HG03135 (cell line): ENCODE results near the gene GRIK3.

Source experiments
- ATAC-seq: cut with Tn5 transposase; IDR thresholded peaks from one replicate; pipeline ENCODE4 v1.9.1; 2021; ENCODE audit warnings: mild to moderate bottlenecking, moderate library complexity; ENCODE audit not compliant: unreplicated experiment

The GRIK3 gene

DNA sequence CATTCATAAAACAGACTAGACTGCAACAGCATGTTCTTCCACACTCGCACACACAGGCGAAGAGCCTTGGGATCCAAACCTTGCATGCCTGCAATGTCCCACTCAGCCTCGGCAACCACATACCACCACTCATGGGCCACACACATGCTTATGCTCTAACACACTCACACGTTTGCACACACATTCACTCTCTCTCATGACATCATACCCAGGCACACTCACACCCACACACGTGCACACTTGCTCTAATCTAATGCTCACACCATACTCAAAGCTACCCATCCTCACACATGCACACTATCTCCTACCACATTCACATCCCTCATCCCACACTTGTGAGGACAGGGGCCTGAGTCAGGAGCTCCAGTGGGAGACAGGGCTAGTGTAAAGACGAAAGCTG, 50.3 kb downstream of the GRIK3 start:
- no peak for ATAC-seq

GRCh38 chr1:36982709-36983108, 51.6 kb downstream of the GRIK3 start:
- ATAC-seq: no peak

GRCh38 chr1:36981771-36982622, 52.3 kb downstream of the GRIK3 start:
- ATAC-seq: no peak

DNA sequence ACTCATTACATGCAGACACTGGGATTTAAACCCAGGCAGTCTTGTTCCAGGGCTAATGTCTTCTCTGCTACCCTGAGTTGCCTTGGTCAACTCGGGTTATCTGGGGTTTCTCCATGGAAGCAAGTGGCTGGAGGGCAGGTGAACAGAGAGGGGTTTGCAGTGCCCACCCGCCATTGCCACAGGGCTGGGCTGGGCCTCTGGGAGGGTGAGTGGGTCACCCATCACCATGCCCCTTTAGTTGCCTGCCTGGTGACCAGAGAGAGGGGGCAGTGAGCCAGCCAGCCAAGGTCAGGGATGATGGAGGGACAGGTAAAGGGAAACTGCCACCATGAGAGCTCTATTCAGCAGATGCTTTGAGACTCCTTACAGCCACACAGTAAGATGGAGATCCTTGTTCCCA, 53.2 kb downstream of the GRIK3 start:
- no peak for ATAC-seq

DNA sequence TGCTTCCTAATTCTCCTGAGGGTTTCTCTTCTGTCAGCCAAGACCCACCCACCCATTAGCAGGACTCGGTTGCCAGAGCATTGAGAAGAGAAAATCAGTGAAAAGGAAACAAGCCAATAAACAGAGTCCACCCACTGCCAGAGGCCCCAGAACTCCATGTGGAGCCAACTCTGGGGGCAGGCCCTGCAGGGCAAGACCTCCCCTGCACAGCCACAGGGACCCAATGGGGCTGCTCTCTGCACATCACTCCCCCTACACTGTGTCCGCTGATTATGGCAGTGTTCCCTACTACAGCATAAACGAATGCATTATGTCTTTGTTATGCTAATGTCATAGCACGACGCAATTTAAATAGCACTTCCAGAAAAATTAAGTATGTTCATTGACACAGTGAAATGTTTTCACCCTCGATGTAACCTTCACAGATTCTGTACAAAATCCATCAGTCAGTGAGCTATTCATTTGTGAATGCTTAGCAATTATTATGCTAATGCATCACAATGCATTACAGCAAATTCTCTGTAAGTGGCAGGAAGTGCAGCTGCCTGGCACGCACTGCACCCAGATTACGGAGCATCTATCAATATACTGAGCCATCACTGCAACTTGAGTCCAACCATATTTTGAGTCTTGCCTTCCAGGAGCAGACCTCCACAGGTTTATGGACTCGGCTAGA, 56.4 kb downstream of the GRIK3 start:
- no peak for ATAC-seq

- no peak for ATAC-seq
Measured at GRCh38 chr1:36975642-36976041, 58.7 kb downstream of the GRIK3 start.

GRCh38 chr1:36973056-36973455, 61.3 kb downstream of the GRIK3 start:
- no peak for ATAC-seq

GRCh38 chr1:36971852-36972618, 62.3 kb downstream of the GRIK3 start:
- no peak for ATAC-seq

GRCh38 chr1:36968730-36969129, 65.6 kb downstream of the GRIK3 start:
- no peak for ATAC-seq

GRCh38 chr1:36966242-36966641, 68.1 kb downstream of the GRIK3 start:
- no peak for ATAC-seq

- ATAC-seq: no peak
Measured at GRCh38 chr1:36965275-36966159, 68.8 kb downstream of the GRIK3 start.

GRCh38 chr1:36964830-36965229, 69.5 kb downstream of the GRIK3 start:
- ATAC-seq: no peak

DNA sequence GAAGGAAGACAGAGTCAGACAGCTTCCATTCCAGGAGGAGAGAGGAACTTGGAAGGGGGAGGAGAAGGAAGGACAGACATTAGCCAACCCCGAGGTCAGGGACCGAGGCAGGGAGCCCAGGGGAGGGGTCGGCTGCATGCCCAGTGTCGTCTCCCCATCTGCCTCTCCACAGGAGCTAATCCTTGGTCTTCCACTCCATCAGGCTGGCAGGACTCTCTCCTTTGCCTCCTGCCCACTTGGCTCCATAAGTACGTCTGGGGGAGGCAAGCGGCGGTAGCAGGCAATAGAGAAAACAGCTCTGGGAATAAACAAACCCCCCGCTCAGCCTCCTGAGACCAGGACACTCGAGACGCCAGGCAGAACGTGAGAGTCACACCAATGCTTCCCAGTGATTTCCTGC, 71.3 kb downstream of the GRIK3 start:
- ATAC-seq: no peak

DNA sequence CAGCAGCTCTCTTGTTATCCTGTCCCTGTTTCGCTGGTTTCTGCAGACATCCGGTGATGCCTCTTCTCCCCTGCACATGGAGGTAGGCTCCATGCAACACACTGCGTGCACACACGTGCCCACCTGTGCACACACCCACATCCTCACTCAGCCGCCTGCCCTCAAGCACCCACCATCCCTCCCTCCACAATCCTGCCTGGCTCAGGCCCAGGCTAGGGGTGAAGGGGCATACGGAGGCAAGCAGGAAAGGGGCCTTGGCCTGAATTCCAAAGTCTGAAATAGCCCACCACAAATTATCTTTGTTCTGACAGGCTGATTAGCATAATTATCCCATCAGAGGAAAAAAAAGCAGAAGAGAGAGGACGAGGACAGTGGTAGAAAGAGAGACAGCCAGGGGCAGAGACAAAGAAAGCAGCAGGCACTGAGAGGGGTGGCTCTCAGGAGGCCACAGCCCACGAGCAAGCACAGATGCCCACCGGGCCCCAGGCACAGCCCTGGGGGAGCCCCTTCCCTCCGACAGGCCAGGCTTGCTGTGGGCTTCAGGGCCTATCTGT, 73.2 kb downstream of the GRIK3 start:
- no peak for ATAC-seq

DNA sequence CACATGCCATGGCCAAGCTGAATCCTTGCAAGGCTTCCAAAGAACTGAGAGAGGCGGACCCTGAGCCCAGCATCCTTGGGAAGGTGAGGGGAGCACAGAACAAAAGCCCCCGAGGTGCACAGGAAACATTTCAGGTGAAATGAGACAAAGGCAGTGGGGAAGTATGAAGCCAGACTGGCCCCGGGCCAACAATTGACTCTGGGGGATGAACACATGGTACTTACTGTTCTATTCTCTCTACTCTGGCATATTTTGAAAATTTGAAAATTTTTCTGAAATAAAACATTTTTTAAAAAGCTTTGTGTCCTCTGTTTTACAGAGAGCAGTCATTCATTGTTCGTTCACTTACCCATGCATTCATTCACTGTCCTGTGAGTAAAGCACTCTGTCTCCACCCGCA, 77.7 kb downstream of the GRIK3 start:
- ATAC-seq: no peak

- no peak for ATAC-seq
Measured at GRCh38 chr1:36955016-36955415, 79.3 kb downstream of the GRIK3 start.

DNA sequence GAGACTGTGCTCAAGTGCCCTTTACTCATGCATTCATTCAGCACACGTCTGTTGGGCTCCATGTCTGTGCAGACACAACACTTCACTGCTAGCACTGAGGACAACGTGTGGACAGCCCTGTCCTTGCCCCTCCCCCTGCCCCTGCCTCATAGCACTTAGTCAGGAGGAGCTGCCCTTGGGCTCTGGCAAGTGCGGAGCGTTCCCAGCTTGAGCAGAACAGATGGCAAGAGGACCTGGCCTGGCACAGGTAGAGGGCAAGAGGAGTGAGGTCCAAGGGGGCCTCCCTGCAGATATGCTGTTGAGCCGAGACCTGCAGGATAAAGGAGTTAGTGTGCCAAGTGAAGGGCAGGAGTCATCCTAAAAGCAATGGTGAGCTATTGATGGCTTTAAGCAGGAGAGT, 81.3 kb downstream of the GRIK3 start:
- ATAC-seq: no peak

GRCh38 chr1:36951761-36952160, 82.6 kb downstream of the GRIK3 start:
- ATAC-seq: no peak

DNA sequence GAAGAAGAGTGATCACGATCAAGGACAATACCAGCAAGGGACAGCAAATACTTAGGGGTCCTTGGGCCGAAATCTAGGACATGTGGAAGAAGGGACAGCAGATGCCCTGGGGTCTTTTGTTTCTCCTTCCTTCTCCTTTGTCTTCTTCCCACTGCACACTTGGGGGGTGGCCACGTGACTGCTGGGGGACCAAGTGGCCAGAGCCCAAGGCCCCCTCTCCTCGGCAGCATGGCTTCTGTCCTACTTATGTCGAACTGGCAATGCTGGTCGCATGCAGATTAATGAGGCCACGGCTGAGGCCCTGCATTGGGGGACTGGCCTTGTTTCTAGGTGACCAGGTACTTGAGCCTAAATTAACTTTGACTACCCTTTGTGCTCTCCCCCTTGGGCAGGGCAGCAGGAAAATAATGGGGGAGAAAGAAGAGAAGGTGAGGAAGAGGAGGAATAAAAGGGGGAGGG, 83.0 kb downstream of the GRIK3 start:
- no peak for ATAC-seq

DNA sequence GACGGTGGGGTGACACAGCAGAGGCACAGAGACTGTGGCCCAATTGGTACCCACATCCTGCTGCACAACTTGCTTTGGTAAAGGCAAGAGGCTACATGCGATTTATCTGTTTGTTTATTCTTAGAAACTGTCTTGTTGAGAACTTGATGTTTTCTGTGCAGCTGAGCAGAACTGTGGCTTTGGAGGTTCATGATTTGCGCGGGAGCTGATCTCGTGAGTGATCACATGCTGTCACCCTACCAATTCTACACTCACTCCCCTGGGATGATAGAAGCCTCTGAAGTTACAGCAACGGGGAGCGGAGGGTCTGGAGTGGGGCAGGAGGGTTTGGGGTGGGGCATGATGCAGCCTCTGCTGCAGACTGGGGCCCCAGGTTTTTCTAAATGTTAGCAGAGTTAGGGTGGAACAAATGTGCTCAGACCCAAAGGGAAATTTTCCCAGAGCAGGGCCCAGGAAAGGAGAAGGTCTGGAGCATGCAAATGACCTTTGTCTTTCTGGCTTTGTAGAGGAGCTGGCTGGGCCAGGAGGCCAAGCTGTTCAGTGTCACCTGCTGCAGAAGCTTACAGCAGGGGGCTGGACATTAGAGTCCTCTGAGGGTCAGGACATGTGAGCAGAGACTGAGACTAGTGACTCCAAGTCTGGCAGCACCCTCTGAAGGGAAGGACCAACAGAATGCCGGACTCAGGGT, 83.6 kb downstream of the GRIK3 start:
- no peak for ATAC-seq
